PC-3 (cell line): Measurements from ENCODE around the gene DPP7. TPM values are rescaled to one million over a fixed set of nuclear protein-coding genes. Genes with fewer than 3 reads are reported as not detected.
"Not testable (repeated sequence)": the region's sequence is repeated elsewhere in the genome, so short reads cannot be mapped to it uniquely, and the experiment has no call there.

Experiments used
- ATAC-seq: fragments of 200-7000 bp; cut with Tn5 transposase; 2 replicates; pipeline ENCODE4 v1.9.1; 2020; ENCODE audit warnings: mild to moderate bottlenecking, moderate library complexity
- BruUV-seq: library from RNA; stranded (reverse); fragments of 400-500 nt; replicated peaks from 2 replicates; lab custom pipeline; 2021; lab: Mats Ljungman, UMichigan
- CTCF ChIA-PET: fragments of 300-600 bp; sonication (Branson Sonifier 250); formaldehyde crosslinking; loops from one replicate; lab custom pipeline; 2022; ENCODE audit warnings: antibody characterized with exemption; lab: Charles Lee
- POLR2A ChIA-PET: fragments of 300-600 bp; sonication (Branson Sonifier 250); formaldehyde crosslinking; loops from one replicate; lab custom pipeline; 2022; ENCODE audit warnings: antibody characterized with exemption; ENCODE audit not compliant: unreplicated experiment; lab: Charles Lee
- DNase-seq: peaks from one replicate; pipeline ENCODE4 v3.0.0-alpha.2; 2015
- H2AFZ ChIP-seq: fragments of 300-600 bp; sonication (generic); 2 replicates; pipeline ENCODE4 v1.6.0; 2016; ENCODE audit warnings: antibody characterized with exemption, low read length
- H3F3A ChIP-seq: fragments of 300-600 bp; sonication (generic); one replicate; pipeline ENCODE4 v1.6.0; 2017; ENCODE audit warnings: antibody characterized with exemption, low read length, control low read depth, mild to moderate bottlenecking; ENCODE audit not compliant: unreplicated experiment
- H3K27ac ChIP-seq: fragments of 300-600 bp; sonication (generic); 2 replicates; pipeline ENCODE4 v1.5.1; 2016; ENCODE audit warnings: mild to moderate bottlenecking, low read length
- H3K27me3 ChIP-seq: fragments of 300-600 bp; sonication (generic); 2 replicates; pipeline ENCODE4 v1.6.1; 2016; ENCODE audit warnings: low read length, mixed read lengths
- H3K36me3 ChIP-seq: fragments of 300-600 bp; sonication (generic); 2 replicates; pipeline ENCODE4 v1.6.1; 2016; ENCODE audit warnings: low read depth, mixed run types, low read length, mixed read lengths
- H3K4me1 ChIP-seq: fragments of 300-600 bp; sonication (generic); 2 replicates; pipeline ENCODE4 v1.5.1; 2016; ENCODE audit warnings: low read length; ENCODE audit not compliant: insufficient read depth
- H3K4me2 ChIP-seq: fragments of 300-600 bp; sonication (generic); 2 replicates; pipeline ENCODE4 v1.6.0; 2016; ENCODE audit warnings: low read length
- H3K4me3 ChIP-seq: fragments of 300-600 bp; sonication (generic); 2 replicates; pipeline ENCODE4 v1.5.1; 2016; ENCODE audit warnings: mild to moderate bottlenecking, low read length, mixed read lengths
- H3K79me2 ChIP-seq: fragments of 300-600 bp; sonication (generic); 2 replicates; pipeline ENCODE4 v1.6.1; 2017; ENCODE audit warnings: low read length, mixed read lengths
- H3K9ac ChIP-seq: fragments of 300-600 bp; sonication (generic); 2 replicates; pipeline ENCODE4 v1.6.0; 2016; ENCODE audit warnings: mild to moderate bottlenecking, low read length
- H3K9me2 ChIP-seq: fragments of 300-600 bp; sonication (generic); replicated peaks from 2 replicates; pipeline ENCODE4 v1.6.1; 2016; ENCODE audit warnings: mixed run types, low read length, mixed read lengths
- H3K9me3 ChIP-seq: fragments of 300-600 bp; sonication (generic); 2 replicates; pipeline ENCODE4 v1.6.1; 2016; ENCODE audit warnings: low read length, mixed read lengths
- H4K20me1 ChIP-seq: fragments of 300-600 bp; sonication (generic); 2 replicates; pipeline ENCODE4 v1.6.1; 2016; ENCODE audit warnings: low read length, mixed read lengths
- CTCF ChIP-seq: fragments of 300-600 bp; sonication (generic); conservative IDR thresholded peaks from 2 replicates; pipeline ENCODE4 v1.5.1; 2017; ENCODE audit warnings: antibody characterized with exemption, low read depth, mild to moderate bottlenecking, low read length
- EZH2 ChIP-seq: fragments of 300-600 bp; sonication (generic); IDR thresholded peaks from one replicate; pipeline ENCODE4 v1.6.1; 2017; ENCODE audit warnings: antibody characterized with exemption, mild to moderate bottlenecking, low read length; ENCODE audit not compliant: unreplicated experiment
- EZH2phosphoT487 ChIP-seq: fragments of 300-600 bp; sonication (generic); IDR thresholded peaks from 2 replicates; pipeline ENCODE4 v1.6.1; 2018; ENCODE audit warnings: mild to moderate bottlenecking, antibody characterized with exemption, low read length, borderline replicate concordance
- intact Hi-C: fragments of 100-400 bp; cut with micrococcal nuclease; formaldehyde crosslinking; loops from 2 replicates; pipeline ENCODE4 v1.9.0; 2023
- total RNA-seq: library from RNA; depleted of rRNA; stranded (reverse); fragments of >200 nt; gene quantifications from 2 replicates; pipeline ENCODE4 v1.2.3, GENCODE V29; 2014

The DPP7 gene
- total RNA-seq, 1 experiment from 2014 or later, result 103 TPM

GRCh38 chr9:137127301-137128157 is 13.0 kb upstream of the DPP7 start:
- H3K79me2 ChIP-seq, result peaks cover 38% of the 10 kb centered on the region
- no peaks in the 10 kb centered on the region for H3K9me3 ChIP-seq
- ChIA-PET POLR2A (no interaction called here), CTCF (interaction anchor here (0.6 kb wide), 2 partner anchors 101 to 397 kb away, joined by 3 to 5 read pairs; no protein-coding TSS in a partner anchor)
- no peaks in the 10 kb centered on the region for H3K27me3 ChIP-seq
- H3K9me2 ChIP-seq, result no peaks in the 10 kb centered on the region
- no peaks in the 10 kb centered on the region for H3F3A ChIP-seq
- peak overlapping the region; percentile 100 for H3K4me2 ChIP-seq
- peak; percentile 21 for DNase-seq
- H3K4me3 ChIP-seq, result peak overlapping the region; percentile 83
- H3K9ac ChIP-seq, result peak overlapping the region; percentile 96
- no peak for ATAC-seq
- no peaks in the 10 kb centered on the region for H4K20me1 ChIP-seq
- no TSS peak for BruUV-seq
- intact Hi-C loops, result no loop called here
- no peaks in the 10 kb centered on the region for H3K36me3 ChIP-seq
- peaks cover 10% of the 10 kb centered on the region; the same call in 1 of the 2 replicates for H3K4me1 ChIP-seq
- no peak overlapping the region for H3K27ac ChIP-seq
- no peak for TF ChIP-seq CTCF
- TF ChIP-seq EZH2, result no peak
- no peak for TF ChIP-seq EZH2phosphoT487
- peak overlapping the region; percentile 54 for H2AFZ ChIP-seq

GRCh38 chr9:137126786-137127185 is 12.3 kb upstream of the DPP7 start:
- Histone ChIP-seq H3K4me3 (peak overlapping the region; percentile 83), H3K27ac (no peak overlapping the region), H3K36me3 (no peaks in the 10 kb centered on the region), H3K9ac (peak overlapping the region; percentile 96; the same call in 1 of the 2 replicates), H3K9me2 (no peaks in the 10 kb centered on the region), H4K20me1 (no peaks in the 10 kb centered on the region), H3F3A (no peaks in the 10 kb centered on the region), H3K27me3 (no peaks in the 10 kb centered on the region), H3K9me3 (no peaks in the 10 kb centered on the region), H3K4me1 (peaks cover 10% of the 10 kb centered on the region; the same call in 1 of the 2 replicates), H2AFZ (0 out of 2 replicates have a peak overlapping the region, but pooled peaks have one; percentile 54), H3K4me2 (peak overlapping the region; percentile 100), H3K79me2 (peaks cover 38% of the 10 kb centered on the region)
- ATAC-seq (no peak), DNase-seq (no peak)
- intact Hi-C loops, result no loop called here
- ChIA-PET CTCF (no interaction called here), POLR2A (no interaction called here)
- no peak for TF ChIP-seq EZH2phosphoT487
- no peak for TF ChIP-seq CTCF
- TF ChIP-seq EZH2, result no peak
- no TSS peak for BruUV-seq

- H3K9me2 ChIP-seq, intact Hi-C loops, ATAC-seq, H3K27me3 ChIP-seq, H3K9ac ChIP-seq, H3K4me2 ChIP-seq, H3K4me3 ChIP-seq, POLR2A ChIA-PET, H3K9me3 ChIP-seq, H2AFZ ChIP-seq, H3K36me3 ChIP-seq, H3K27ac ChIP-seq, CTCF ChIA-PET, BruUV-seq, H3F3A ChIP-seq, H4K20me1 ChIP-seq: not testable (repeated sequence)
- Histone ChIP-seq H3K4me1 (peaks cover 10% of the 10 kb centered on the region; the same call in 1 of the 2 replicates), H3K79me2 (peaks cover 29% of the 10 kb centered on the region)
- peak; percentile 51 for DNase-seq
Measured at GRCh38 chr9:137123952-137124462, 9.5 kb upstream of the DPP7 start.
